ENCODE results near the gene AFP.
"Not testable (repeated sequence)": the region's sequence is repeated elsewhere in the genome, so short reads cannot be mapped to it uniquely, and the experiment has no call there.

Gene AFP

GRCh38 chr4:73435984-73436383 lies at the start of gene AFP:
AFP (plus strand) TSS chr4:73436221; CDS start chr4:73436263, 42 bp downstream.
- no peak for DNase-seq

- no peak for DNase-seq
These were observed 48.5 kb upstream of the AFP start for GRCh38 chr4:73387552-73387951.

- no peak for DNase-seq
These were observed 47.1 kb upstream of the AFP start for GRCh38 chr4:73388887-73389286.

GRCh38 chr4:73389663-73390062 lies 46.4 kb upstream of the AFP start:
- not testable (repeated sequence) for DNase-seq

DNA sequence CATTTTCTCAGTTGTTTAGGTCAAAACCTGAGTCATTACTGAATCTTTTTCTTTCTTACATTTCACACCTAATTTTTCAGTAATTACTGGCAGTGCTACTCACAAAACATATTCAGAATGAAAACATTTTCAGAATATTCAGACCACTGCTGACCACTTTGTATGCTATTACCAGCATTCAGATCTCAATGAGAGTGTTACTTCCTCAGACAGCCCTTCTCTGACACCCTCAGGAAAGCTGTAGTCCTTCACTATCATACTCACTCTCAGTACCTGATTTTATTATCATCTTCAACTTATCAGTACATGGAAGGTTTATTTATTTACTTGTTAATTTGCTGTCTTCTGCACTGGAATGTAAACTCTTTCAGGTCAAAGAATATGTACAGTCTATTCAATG lies 44.2 kb upstream of the AFP start:
- DNase-seq = no peak

DNA sequence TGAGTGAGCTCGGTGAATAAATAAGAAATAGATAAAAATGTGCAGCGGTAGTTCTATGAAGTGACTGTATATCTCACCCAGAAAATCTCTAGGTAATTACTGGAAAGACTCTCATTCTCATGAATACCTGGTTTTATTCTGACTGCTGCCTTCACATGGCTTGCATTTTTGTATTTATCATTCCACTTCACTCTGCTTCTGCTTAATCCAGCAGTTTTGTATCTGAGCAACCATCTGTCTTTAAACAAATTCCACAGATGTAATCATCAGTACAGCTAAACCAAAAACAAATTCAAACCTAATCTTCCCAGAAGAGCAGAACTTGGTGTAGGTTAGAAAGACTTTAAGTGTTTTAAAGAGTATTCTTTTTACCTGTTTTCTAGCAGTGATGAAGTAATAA lies 43.1 kb upstream of the AFP start:
- no peak for DNase-seq

GRCh38 chr4:73396304-73396703 lies 39.7 kb upstream of the AFP start:
- no peak for DNase-seq

GRCh38 chr4:73396993-73397972 lies 38.7 kb upstream of the AFP start:
- no peak for DNase-seq

DNA sequence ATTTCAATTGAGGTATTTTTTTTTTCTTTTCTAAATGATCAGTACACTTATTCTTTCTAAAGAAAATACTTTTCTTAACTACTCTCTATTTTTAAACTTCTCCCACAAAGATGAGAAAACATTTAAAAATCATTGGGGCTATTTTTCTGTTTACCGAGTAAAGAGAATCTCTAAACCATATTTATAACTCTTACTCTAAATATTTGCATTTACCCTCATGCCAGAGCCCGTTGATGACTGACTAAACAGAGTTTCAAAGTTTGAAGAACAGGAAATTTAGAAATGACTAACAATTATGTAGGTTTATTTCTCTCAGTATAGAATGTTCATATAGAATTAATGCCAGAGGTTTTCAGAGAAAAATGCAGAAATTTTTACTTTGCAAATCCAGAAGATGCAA lies 34.6 kb upstream of the AFP start:
- DNase-seq = no peak

DNA sequence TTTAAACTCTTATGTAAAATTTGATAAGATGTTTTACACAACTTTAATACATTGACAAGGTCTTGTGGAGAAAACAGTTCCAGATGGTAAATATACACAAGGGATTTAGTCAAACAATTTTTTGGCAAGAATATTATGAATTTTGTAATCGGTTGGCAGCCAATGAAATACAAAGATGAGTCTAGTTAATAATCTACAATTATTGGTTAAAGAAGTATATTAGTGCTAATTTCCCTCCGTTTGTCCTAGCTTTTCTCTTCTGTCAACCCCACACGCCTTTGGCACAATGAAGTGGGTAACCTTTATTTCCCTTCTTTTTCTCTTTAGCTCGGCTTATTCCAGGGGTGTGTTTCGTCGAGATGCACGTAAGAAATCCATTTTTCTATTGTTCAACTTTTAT lies 32.0 kb upstream of the AFP start, which contains the start of gene ALB:
Gene ALB (plus strand): TSS at position 246 of the 400 bp plus-strand sequence. CDS start 41 bp downstream, at position 287.
- no peak for DNase-seq

DNA sequence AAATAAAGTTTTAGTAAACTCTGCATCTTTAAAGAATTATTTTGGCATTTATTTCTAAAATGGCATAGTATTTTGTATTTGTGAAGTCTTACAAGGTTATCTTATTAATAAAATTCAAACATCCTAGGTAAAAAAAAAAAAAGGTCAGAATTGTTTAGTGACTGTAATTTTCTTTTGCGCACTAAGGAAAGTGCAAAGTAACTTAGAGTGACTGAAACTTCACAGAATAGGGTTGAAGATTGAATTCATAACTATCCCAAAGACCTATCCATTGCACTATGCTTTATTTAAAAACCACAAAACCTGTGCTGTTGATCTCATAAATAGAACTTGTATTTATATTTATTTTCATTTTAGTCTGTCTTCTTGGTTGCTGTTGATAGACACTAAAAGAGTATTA lies 31.6 kb upstream of the AFP start:
- no peak for DNase-seq

DNA sequence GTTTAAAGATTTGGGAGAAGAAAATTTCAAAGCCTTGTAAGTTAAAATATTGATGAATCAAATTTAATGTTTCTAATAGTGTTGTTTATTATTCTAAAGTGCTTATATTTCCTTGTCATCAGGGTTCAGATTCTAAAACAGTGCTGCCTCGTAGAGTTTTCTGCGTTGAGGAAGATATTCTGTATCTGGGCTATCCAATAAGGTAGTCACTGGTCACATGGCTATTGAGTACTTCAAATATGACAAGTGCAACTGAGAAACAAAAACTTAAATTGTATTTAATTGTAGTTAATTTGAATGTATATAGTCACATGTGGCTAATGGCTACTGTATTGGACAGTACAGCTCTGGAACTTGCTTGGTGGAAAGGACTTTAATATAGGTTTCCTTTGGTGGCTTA lies 30.9 kb upstream of the AFP start:
- DNase-seq = no peak

DNA sequence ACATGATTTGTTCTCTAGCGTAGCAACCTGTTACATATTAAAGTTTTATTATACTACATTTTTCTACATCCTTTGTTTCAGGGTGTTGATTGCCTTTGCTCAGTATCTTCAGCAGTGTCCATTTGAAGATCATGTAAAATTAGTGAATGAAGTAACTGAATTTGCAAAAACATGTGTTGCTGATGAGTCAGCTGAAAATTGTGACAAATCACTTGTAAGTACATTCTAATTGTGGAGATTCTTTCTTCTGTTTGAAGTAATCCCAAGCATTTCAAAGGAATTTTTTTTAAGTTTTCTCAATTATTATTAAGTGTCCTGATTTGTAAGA lies 29.5 kb upstream of the AFP start:
- no peak for DNase-seq

DNA sequence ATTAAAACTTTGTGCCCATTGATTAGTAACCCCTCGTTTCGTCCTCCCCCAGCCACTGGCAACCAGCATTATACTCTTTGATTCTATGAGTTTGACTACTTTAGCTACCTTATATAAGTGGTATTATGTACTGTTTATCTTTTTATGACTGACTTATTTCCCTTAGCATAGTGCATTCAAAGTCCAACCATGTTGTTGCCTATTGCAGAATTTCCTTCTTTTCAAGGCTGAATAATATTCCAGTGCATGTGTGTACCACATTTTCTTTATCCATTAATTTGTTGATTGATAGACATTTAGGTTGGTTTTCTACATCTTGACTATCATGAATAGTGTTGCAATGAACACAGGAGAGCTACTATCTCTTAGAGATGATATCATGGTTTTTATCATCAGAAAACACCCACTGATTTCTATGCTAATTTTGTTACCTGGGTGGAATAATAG lies 28.8 kb upstream of the AFP start:
- DNase-seq = no peak

- no peak for DNase-seq
These were observed 27.7 kb upstream of the AFP start for GRCh38 chr4:73408181-73408867.

DNA sequence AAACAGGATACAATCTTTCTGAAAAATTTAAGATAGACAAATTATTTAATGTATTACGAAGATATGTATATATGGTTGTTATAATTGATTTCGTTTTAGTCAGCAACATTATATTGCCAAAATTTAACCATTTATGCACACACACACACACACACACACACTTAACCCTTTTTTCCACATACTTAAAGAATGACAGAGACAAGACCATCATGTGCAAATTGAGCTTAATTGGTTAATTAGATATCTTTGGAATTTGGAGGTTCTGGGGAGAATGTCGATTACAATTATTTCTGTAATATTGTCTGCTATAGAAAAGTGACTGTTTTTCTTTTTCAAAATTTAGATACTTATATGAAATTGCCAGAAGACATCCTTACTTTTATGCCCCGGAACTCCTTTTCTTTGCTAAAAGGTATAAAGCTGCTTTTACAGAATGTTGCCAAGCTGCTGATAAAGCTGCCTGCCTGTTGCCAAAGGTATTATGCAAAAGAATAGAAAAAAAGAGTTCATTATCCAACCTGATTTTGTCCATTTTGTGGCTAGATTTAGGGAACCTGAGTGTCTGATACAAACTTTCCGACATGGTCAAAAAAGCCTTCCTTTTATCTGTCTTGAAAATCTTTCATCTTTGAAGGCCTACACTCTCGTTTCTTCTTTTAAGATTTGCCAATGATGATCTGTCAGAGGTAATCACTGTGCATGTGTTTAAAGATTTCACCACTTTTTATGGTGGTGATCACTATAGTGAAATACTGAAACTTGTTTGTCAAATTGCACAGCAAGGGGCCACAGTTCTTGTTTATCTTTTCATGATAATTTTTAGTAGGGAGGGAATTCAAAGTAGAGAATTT lies 26.8 kb upstream of the AFP start:
- DNase-seq = no peak

DNA sequence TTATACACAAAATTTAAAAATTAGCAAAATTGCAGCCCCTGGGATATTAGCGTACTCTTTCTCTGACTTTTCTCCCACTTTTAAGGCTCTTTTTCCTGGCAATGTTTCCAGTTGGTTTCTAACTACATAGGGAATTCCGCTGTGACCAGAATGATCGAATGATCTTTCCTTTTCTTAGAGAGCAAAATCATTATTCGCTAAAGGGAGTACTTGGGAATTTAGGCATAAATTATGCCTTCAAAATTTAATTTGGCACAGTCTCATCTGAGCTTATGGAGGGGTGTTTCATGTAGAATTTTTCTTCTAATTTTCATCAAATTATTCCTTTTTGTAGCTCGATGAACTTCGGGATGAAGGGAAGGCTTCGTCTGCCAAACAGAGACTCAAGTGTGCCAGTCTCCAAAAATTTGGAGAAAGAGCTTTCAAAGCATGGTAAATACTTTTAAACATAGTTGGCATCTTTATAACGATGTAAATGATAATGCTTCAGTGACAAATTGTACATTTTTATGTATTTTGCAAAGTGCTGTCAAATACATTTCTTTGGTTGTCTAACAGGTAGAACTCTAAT lies 26.0 kb upstream of the AFP start:
- DNase-seq = no peak

- DNase-seq = no peak
These were observed 24.9 kb upstream of the AFP start for GRCh38 chr4:73410916-73411730.

GRCh38 chr4:73411731-73412414 lies 24.1 kb upstream of the AFP start:
- no peak for DNase-seq

- no peak for DNase-seq
These were observed 22.7 kb upstream of the AFP start for GRCh38 chr4:73413294-73413755.

All from hypothalamus (tissue), 51 donors.